T-helper 1 cell treated with Interleukin-12 subunit alpha and Interleukin-12 subunit beta and Interleukin-4 antibody, amounts not matched to agents 30 μg/mL and 1 μg/mL, for 36 hours (primary cell): ENCODE measurements around the gene DAGLA.

Source experiments
- H3K27ac Mint-ChIP-seq: one replicate; pipeline ENCODE4 v1.8.0; 2021; ENCODE audit warnings: mild to moderate bottlenecking, mixed read lengths
- H3K27me3 Mint-ChIP-seq: one replicate; pipeline ENCODE4 v1.8.0; 2021; ENCODE audit warnings: low read depth, mixed read lengths
- H3K36me3 Mint-ChIP-seq: one replicate; pipeline ENCODE4 v1.8.0; 2021; ENCODE audit warnings: low read depth, mixed read lengths
- H3K4me1 Mint-ChIP-seq: one replicate; pipeline ENCODE4 v1.8.0; 2021; ENCODE audit warnings: low read depth, mixed read lengths
- H3K4me3 Mint-ChIP-seq: one replicate; pipeline ENCODE4 v1.8.0; 2021; ENCODE audit warnings: mild to moderate bottlenecking, moderate library complexity, mixed read lengths
- H3K9me3 Mint-ChIP-seq: one replicate; pipeline ENCODE4 v1.8.0; 2021; ENCODE audit warnings: mixed read lengths

DAGLA gene

DNA sequence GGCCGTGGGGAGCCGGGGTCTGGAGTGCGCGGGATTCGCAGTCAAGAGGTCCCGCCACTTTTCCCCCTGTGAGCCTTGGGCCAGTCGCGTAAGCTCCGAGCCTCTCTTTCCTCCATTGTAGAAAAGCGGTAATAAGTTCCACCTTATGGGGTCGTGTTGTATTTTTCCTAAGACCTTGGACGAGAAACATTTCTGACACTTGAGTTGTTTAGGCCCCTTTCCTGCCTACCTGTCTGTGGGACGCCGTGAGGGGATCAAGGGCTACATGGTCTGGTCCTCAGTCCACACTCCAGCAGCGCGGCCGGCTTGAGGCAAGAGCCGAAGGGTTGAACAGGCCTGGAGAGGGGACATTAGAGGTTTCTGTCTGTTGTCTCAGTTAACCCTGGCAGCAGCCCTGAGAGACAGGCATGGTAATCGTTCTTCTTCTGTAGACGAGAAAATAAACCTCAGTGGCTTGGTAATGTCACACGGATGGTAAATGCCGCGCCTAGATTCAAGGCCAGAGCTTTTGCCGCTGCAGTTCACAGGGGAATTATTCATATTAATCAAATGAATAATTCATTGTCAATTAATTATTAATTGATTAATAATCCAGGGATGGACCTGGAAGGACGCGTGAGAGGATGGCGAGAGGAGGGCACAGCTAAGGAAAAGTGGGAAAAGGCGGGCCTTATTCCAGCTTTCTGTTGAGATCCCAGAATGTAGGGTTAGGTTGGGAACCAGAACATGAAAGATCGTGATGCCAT, 113.1 kb downstream of the DAGLA start:
- Mint-ChIP-seq H3K4me1 (peaks cover 40% of the 10 kb centered on the region), H3K27me3 (no peaks in the 10 kb centered on the region), H3K4me3 (peak overlapping the region; percentile 87), H3K27ac (peak overlapping the region; percentile 97), H3K36me3 (peaks cover 38% of the 10 kb centered on the region), H3K9me3 (no peaks in the 10 kb centered on the region)

DNA sequence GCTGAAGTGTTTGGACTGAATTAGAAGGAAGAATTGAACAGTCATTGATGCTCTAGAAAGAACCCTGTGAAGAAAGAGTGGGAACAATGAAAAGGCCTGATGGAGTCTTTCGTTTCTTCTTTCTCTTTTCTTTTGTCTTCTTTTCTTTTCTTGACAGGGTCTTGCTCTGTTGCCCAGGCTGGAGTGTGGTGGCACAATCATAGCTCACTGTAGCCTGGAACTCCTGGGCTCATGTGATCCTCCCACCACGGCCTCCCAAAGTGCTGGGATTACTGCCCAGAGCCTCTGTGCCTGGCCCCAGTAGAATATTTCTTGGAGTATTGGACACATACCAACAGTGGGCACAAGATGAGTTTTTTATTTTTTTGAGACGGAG, 113.6 kb downstream of the DAGLA start:
- peak overlapping the region; percentile 87 for H3K4me3 Mint-ChIP-seq
- H3K36me3 Mint-ChIP-seq: peaks cover 36% of the 10 kb centered on the region
- H3K27me3 Mint-ChIP-seq: no peaks in the 10 kb centered on the region
- H3K4me1 Mint-ChIP-seq: peaks cover 40% of the 10 kb centered on the region
- peak overlapping the region; percentile 97 for H3K27ac Mint-ChIP-seq
- no peaks in the 10 kb centered on the region for H3K9me3 Mint-ChIP-seq

DNA sequence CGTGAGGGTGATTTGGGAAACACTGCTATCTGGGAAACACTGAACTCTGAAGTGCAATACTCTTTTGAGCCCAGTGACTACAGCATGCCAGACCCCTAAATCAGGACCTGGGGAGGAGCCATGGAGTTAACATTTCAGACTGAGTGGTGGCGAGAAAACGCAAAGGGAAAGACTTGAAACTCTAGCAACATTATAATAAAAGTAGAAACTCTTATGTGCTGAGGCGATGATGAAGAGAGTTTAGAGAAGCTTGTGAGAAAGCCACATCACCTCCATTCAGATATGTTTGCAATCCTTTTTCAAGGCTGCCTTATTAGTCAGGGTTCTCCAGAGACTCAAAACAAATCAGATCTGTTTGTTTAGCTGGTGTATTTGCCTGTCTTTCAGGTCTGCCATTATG, 114.4 kb downstream of the DAGLA start:
- no peak overlapping the region for H3K27ac Mint-ChIP-seq
- H3K4me1 Mint-ChIP-seq: peaks cover 45% of the 10 kb centered on the region
- no peaks in the 10 kb centered on the region for H3K9me3 Mint-ChIP-seq
- no peaks in the 10 kb centered on the region for H3K27me3 Mint-ChIP-seq
- peak overlapping the region; percentile 28 for H3K4me3 Mint-ChIP-seq
- peaks cover 34% of the 10 kb centered on the region for H3K36me3 Mint-ChIP-seq

DNA sequence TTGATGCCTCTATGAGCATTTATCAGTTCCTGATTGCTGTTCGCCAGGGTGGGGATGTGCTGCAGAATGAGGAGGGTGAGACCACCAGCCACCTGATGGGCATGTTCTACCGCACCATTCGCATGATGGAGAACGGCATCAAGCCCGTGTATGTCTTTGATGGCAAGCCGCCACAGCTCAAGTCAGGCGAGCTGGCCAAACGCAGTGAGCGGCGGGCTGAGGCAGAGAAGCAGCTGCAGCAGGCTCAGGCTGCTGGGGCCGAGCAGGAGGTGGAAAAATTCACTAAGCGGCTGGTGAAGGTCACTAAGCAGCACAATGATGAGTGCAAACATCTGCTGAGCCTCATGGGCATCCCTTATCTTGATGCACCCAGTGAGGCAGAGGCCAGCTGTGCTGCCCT, 115.3 kb downstream of the DAGLA start:
- H3K27me3 Mint-ChIP-seq: no peaks in the 10 kb centered on the region
- peaks cover 41% of the 10 kb centered on the region for H3K4me1 Mint-ChIP-seq
- H3K4me3 Mint-ChIP-seq: peak overlapping the region; percentile 48
- H3K27ac Mint-ChIP-seq: no peak overlapping the region
- H3K36me3 Mint-ChIP-seq: peaks cover 30% of the 10 kb centered on the region
- no peaks in the 10 kb centered on the region for H3K9me3 Mint-ChIP-seq

DNA sequence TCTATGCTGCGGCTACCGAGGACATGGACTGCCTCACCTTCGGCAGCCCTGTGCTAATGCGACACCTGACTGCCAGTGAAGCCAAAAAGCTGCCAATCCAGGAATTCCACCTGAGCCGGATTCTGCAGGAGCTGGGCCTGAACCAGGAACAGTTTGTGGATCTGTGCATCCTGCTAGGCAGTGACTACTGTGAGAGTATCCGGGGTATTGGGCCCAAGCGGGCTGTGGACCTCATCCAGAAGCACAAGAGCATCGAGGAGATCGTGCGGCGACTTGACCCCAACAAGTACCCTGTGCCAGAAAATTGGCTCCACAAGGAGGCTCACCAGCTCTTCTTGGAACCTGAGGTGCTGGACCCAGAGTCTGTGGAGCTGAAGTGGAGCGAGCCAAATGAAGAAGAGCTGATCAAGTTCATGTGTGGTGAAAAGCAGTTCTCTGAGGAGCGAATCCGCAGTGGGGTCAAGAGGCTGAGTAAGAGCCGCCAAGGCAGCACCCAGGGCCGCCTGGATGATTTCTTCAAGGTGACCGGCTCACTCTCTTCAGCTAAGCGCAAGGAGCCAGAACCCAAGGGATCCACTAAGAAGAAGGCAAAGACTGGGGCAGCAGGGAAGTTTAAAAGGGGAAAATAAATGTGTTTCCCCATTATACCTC, 115.8 kb downstream of the DAGLA start:
- Mint-ChIP-seq H3K36me3 (peaks cover 32% of the 10 kb centered on the region), H3K4me1 (peaks cover 42% of the 10 kb centered on the region), H3K27me3 (no peaks in the 10 kb centered on the region), H3K27ac (peak overlapping the region; percentile 60), H3K4me3 (no peak overlapping the region), H3K9me3 (no peaks in the 10 kb centered on the region)
